Stimulated activated CD8-positive, alpha-beta memory T cell treated with anti-CD3 and anti-CD28 coated beads, Interleukin-7, amount 100 ng/mL, for 24 hours (primary cell): ENCODE measurements around the gene PLCB1.

Experiments
- DNase-seq: peaks from one replicate; pipeline ENCODE4 v3.0.0-alpha.2; 2020; ENCODE audit warnings: low read depth

PLCB1 gene

DNA sequence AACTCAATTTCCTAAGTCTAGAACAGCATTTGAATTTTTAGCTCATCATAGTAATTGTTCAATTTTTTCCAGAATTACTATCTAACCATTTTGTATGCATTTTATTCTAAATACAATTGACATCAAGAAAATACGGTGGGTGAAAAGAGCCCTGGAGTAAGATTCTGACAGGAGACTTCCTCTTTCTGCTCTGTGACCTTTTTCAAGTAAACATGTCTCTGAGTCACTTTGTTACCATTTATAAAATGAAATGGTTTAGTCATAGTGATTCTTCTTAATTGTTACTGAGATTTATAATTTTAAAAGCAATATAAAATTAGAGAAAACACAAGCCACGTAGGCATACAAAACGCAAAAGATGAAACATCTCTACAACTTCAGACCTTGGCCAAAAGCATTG is 80.2 kb downstream of the PLCB1 start:
- DNase-seq, result no peak

DNA sequence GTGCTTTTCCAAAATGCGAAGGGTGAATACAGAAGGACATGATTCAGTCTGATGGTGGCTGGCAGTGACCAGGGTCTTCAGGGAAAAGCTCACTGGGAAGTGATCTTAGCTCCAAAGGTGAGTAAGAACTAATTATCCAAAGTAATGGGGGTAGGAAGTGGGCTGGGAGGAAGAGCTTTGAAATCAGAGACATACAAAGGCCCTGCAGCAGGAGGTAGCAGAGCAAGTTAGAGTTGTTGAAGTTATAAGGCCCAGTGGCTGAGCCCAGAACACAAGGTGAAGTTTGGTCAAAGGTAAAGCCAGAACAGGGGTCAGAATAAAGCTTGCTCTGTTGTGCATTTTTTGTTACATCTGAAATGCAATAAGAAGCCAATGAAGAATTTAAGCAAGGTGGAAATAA is 81.2 kb downstream of the PLCB1 start:
- DNase-seq, result no peak

DNA sequence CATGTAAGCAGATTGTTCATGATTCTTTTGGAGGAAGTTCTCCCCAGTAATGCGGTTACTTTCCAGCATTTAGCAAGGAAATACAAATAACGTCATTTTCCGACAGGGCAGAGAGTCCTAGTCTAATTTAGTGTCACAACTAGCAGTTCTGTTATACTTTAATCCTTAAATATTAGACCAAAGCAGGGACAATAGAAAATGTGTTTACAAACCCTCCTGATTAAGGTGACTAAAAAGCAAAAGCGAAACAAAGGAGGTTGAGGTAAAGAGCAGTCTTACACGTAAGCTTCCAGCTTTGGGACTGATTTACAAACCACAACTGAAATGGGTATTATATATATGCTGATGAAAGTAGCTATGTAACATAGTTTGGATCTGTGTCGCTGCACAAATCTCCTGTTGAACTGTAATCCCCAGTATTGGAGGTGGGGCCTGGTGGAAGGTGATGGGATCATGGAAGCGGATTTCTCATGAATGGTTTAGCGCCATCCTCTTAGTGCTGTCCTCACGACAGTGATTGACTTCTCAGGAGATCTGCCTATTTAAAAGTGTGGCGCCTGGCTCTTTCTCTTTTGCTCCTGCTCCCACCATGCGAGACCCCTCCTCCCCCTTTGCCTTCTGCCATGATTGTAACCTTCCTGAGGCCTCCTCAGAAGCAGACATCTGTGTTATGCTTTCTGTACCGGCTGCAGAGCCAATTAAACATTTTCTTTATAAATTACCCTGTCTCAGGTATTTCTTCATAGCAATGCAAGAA is 81.9 kb downstream of the PLCB1 start:
- no peak for DNase-seq

DNA sequence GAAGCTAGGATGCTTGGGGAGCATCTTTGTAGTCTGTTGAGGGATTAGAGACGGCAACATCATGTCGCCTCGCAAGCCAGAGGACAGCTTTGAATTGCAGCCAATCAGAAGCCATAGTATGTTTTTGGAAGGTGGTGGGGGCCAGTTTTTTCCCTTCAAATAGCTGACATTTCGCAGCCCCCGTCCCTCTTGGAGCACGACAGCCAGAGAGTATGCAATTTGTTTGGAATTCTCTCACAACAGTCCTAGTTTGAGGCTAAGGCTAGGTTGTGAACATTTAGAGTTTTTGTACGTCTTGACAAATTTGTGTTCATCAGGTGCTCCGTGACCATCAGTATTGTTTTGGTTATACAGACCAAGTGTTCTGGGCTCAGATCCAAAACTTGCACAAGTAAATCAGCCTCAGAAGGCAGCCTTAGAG is 83.3 kb downstream of the PLCB1 start:
- DNase-seq, result no peak

DNA sequence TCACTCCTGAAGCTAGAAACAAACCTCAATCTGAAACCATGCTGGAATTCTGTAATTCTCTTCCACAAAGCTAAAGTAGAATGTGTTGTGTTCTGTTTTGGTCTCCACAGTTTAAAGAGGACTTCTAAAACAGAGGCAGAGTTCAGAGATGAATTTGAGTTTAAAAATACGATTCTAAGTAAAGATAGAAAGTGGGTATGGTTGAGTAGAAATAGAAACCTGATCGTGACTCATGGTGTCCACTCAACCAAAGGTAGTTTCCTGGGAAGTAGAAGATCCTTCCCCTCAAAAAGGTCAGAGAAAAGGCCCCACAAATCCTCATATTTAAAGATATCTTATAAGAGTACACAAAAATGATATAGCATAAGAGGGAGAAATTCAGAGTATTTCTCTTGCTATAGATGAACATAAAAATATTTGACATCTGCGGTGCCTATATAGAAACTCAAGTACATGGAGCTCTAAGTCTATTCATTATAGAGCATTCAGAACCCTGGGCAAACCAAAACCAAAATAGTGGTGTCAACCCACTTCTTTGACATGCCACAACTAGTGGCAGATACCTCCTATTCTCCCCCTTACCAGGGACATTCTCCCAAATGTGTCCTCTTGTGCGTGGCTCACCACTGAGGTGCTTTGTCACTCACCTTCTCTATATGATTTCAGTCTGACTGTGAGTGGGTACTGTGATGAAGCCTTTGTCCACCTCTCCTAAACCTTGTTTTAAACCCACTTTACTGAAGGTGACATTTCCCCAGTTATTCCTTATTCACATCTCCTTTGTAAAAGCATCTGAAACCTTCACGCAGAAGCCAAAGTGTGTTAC is 84.5 kb downstream of the PLCB1 start:
- no peak for DNase-seq

DNA sequence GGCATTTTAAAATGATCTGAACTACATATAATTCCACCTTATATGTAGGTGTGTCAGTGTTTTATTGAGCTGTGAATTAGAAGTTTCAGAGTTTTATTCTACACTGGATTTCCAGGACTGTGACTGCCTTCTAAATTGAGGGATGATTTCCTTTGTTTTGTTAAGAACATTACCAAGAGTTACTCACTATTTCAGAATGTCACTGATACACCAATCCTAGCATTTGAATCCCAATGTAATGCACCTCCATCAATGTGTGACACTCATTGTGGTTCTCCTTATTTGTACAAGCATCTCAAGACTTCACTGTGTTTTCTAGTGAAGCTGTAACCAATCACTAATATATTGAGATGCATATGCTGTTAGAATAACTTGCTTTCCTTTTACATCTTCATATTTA is 86.8 kb downstream of the PLCB1 start:
- no peak for DNase-seq

DNA sequence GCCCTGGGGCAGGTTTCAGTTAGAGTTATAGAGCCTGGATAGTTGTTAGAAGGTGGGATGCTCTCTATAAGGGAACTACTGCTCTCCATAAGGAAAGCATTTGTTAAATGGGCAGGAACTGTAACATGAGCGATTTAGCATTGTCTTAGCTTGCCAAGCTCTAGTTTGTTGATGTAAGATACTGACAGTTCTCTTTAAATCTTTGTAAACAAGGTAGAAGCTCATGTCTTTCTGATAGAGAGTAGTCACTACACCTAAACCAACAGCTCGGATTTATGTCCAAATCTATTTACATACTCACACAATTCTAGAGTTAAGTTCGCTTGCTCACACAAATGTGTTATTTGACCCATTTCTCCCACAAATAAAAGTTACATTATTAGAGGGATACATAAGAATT is 87.3 kb downstream of the PLCB1 start:
- no peak for DNase-seq

DNA sequence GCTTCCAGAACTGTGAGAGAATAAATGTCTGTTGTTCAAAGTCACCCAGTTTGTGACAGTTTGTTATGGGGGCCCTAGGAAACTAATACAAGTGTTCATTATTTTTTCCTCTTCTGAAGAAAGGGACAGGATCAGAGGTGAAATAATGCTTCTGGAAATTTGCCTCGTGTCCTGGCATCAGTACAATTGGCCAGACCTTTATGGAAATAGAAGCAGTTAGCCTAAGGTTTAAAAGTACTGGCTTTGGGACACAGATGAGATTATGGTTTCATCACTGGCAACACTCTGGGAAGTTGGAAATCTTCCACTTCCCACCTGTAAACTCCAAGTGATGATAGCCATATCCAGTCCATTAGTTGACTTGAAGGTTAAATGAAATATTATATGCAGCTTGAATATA is 88.7 kb downstream of the PLCB1 start:
- no peak for DNase-seq

DNA sequence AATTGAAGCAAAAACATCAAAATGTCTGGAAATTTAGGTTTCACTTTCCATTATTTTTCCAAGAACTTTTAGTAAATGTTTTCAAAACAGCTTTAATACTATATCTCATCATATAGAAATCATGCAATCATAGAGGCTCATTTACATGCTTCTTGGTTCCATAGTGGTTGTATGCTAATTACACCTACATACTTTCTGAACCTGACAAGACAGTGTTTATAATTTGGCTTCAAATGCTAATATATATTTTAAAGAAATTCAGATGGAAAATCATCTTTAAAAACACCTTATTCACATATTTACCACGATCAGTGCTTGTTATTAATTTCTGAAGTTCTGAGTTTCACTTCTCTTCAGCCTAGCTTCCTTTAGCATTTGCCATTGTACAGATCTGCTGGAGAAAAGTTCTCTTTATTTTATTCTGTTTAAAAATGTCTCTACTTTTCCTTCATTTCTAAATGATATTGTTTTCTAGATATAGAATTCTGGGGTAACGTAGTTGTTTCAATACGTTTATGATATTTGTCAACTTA is 89.9 kb downstream of the PLCB1 start:
- DNase-seq, result no peak

DNA sequence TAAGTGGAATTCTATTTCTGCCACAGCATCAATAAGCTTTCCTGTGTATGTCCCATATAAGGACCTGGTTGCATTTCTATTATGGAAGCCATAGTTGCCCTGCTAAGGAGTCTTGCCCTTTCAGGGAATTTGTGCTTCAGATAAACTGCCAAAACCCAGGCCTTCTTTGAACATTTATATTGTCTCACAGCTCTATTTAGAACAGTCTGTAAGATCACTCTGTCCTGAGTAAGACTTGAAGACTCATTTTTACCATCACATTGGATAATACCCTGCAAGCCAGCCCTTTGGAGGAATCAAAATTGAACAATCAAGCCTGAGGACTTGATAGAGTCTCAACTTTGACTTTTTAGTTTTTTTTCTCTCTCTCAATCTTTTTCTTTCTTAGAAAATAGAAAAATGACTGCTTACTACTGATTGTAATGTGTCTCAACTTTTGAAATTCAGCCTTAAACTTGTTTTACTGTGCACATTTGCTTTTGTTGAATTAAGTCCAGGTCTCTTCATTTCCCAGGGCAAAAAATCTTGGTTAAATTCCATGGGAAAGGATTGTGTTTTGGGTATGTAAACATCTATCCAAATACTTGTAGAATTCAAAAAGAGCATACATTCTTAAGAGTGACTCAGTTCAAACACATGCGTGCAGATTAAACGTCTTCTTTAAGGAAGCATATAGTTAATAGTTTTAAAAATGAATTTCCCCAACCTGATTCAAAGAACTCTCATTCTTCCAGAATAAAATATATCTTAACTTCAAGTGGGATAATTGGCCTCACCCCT is 91.2 kb downstream of the PLCB1 start:
- no peak for DNase-seq

DNA sequence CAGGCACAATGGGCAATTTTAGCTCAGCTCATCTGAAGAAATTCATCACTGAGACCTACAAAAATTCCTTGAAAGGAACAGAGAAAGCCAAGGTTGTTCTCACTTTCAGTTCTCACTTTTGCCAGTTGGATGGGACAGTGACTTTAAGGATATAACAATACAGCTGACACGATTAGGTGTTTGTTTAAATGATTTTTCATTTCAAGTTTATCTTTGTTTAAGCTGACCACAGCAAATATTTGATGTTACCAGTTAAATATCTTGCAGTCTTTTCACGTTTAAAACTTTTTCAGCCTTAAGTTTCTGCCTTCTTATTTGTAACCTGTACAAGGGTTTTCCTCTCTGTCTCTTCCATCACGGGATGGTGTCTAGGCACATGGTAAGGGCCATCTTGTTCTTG is 93.6 kb downstream of the PLCB1 start:
- DNase-seq, result no peak

DNA sequence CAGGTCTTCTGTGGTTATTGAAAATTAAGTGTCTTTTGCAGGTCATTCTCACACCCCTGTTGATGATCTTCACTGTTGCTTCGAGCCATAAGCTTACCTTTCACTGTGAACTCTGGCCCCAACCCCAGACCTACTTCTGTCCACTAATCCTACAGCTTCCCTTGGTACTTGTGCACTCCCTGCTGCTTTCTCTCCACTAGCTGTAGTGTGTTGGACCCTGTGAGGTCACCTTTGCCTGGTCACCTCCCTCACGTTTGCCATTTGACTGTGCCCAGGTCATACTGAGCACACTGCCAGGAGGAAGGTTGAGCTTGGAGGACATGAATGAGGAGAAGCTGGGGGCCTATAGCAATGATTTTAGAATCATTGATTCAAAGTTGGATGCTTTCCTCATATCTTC is 94.0 kb downstream of the PLCB1 start:
- DNase-seq, result no peak

DNA sequence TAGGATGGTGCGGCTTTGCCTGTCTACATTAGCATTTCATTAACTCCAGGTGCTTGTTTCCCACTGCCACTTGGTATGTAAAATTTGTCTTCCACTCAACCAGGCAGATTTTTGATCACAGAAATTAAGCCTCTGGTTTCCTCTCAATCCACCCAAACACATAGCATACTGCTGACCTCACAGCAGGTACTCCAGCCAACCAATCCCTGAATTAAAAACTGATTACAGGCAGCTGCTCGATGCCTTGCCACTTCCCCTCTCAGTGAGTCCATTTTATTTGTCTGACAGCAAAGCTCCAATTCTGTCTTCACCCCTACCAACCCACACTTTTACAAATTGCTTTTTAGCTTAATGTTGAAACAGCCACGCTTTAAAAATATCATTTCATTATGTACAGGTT is 95.2 kb downstream of the PLCB1 start:
- no peak for DNase-seq

DNA sequence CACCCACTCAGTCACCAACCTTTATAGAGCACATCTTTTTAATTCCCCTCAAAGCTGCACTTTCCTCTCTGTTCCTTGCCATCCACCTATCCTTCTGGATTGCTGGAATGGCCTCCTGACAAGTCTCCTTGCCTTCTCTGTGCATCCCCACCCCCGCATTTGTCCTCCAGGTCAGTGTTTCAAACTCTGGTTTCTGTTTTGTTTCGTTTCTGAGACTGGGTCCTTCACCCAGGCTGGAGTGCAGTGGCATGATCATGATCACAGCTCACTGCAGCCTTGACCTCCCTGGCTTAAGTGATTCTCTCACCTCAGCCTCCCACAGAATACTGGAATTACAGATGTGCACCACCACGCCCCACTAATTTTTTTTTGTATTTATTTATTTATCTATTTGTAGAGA is 96.2 kb downstream of the PLCB1 start:
- no peak for DNase-seq

DNA sequence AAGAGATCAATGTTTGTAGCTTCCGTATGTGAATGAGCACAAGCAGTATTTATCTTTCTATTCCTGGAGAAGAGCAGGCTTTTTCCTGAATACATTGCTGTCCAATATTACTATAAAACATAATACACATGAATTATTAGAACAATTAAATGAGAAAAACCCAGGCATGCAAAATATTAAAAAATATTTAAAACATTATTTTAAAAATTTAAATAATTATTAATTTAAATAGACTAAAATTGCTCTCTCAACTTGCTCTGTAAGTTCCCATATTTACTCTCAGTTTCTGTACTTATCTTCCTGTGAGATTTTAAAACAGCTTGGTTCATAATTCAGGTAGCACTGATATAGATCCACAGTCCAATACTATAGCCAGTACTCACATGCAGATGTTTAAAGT is 97.0 kb downstream of the PLCB1 start:
- DNase-seq, result no peak

DNA sequence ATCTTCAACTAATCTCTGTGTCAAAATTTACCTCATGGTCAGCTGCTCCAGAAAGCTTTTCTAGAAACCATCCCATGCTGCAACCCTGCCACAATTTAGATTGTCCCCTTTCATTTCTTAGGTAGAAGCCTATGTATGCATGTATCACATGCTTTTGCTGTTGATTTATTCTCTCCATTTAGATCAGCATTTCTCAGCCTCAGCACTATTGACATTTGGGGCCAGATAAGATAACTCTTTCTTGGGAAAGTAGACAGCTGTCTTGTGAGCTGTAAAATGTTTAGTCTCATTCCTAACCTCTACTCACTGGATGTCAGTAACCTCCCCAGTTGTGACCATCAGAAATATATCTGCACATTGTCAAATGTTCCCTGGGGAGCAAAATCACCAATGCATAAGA is 99.0 kb downstream of the PLCB1 start:
- no peak for DNase-seq

DNA sequence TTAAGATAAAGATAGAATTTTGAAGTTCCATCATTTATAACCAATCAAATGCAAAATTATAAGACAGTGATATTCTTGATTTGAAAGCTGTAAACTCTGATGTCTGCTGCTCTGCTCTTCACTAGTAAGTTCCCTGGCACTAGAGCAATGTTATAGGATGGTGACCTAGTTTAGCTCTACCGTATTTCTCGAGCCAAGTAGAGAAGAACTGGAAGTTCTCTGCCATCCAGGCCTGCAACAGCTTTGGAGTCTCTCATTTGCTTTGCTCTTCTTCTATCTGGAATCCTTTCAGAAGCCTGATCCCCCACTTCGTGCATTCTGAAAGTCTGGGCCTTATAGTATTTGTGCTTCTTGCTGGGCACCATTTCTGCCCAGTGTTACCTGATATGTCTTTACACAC is 100.3 kb downstream of the PLCB1 start:
- DNase-seq, result no peak

DNA sequence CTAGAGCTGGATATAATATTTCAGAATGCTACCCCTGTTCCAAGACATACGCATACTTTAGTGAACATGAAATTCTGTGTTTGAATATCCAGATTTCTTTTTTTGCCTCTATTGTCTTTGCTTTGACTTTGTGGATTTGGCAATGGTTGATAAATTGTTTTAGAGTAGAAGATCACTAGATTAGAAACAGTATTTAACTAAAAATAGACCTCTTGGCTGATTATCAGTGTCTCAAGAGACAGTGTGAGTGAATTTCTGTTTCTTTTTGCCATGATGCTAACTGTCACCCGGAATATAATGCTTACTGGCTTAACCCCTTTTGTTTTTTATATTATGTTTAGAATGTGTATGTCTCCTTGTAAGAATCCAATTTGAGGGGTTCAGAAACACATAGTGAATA is 102.5 kb downstream of the PLCB1 start:
- DNase-seq, result no peak

DNA sequence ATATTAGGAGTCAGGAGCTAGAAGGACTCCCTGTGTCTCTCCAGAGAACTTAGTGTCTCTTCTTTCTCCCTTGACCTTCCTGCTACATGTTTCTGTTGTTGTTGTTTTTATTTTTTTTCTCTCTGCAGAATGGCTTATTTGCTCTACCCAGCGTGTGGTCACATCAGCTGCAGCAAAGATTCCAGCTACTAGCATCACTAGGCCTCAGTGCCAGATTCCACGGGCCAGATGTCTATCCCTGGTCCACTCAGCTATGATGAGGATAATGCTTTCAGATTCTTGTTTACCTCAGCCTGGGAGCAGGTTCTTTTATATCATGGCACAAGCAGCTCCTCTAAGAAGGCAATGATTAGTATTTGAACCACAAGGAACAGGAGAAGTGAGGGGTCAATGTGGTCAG is 110.0 kb downstream of the PLCB1 start:
- DNase-seq, result no peak

DNA sequence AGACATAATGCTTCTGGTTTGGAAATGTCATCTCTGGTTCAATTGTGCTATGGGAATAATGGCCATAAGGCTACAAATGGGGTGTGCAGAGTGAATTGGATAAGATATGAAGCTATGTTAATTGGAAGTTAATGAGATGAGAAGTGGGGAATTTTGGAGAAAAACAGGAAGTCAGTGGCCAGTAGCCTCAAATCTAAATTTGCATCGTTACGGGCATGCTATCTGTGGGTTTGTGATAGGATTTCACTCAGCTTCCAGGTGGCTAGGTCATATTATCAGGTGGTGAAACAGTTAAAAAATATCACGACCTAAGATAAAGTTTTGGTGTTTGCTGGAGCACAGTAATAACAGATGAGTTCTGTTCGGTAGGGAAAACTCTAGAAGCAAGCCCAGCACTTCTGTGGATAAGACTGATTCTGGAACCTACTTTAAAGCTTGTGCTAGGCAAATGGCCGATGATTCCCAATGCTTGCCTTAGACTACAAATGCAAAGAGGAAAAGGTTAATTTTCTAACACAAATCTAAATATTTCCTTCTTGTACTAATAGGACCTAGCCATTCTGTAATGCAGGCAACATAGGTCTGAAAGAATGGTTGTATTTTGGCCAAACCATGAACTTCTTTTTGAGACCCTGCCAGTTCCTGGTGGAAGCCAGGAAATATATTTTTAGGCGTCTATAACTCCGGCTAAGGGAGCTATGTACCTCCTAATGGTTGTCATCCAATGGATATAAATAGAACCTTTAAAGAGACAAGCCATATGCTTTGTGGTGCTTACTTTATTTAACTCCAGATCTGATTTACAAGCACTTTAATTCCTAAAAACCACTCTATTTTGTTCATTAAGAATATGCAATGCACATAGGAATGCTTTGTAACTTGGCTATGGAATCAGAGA is 111.0 kb downstream of the PLCB1 start:
- DNase-seq, result no peak

DNA sequence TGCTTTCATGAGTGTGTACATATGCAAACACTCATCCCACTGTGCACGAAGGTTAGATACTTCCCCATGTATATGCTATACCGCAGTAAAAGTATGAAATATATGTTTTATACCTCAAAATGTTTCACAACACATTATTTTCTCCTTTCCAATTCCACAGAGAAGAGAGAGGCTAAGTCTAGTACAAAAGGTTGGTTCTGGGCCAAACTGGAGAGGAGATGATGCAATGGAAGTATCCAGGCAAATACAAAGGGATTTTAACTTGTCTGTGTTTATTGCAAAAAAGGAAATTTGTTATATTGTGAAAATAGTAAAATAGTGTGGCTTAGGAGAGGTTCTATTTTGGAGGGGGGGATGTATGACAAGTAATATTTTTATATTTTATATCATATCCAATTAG is 112.6 kb downstream of the PLCB1 start:
- no peak for DNase-seq

DNA sequence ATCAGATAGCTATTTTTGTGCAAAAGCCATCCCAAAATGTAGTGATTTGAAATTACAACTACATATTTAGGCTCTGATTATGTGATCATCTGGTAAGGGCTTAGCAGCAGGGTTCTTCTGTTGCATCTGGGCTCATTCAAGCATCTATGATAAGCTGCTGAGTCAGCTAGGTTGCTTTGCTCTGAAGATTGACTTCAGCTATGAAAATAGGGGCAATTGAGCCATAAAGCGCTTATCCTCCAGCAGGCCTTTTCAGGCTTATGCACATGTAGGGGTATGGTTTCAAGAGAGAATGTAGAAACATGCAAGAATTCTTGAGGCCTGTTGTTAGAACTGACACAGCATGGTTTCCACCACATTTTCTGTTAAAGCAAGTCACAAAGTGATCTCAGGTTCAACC is 114.1 kb downstream of the PLCB1 start:
- no peak for DNase-seq
